ENCODE measurements around the gene ZCCHC14.

- TF ChIP-seq CTCF (IDR thresholded peaks at IDR 0.05) (no peak), POLR2A (IDR thresholded peaks at IDR 0.05) (no peak)
Observed at GRCh38 chr16:87438611-87438985, 54.2 kb downstream of the ZCCHC14 start.
